HepG2 (cell line): ENCODE results near the gene MT1F. TPM values are rescaled to one million over a fixed set of nuclear protein-coding genes. Genes with fewer than 3 reads are reported as not detected.

Experiments
- GATAD2A ChIP-seq: IDR thresholded peaks from 2 replicates; pipeline ENCODE4 v1.6.1; 2016
- KAT8 ChIP-seq: IDR thresholded peaks from 2 replicates; pipeline ENCODE4 v1.6.1; 2016; ENCODE audit warnings: missing genetic modification reagents, missing compliant biosample characterization
- MXD4 ChIP-seq: IDR thresholded peaks from 2 replicates; pipeline ENCODE4 v1.6.1; 2016; ENCODE audit warnings: mild to moderate bottlenecking, missing biosample characterization, missing genetic modification reagents
- PHF5A ChIP-seq: IDR thresholded peaks from one replicate; pipeline ENCODE4 v1.6.1; 2018; ENCODE audit warnings: low read depth, missing genetic modification reagents; ENCODE audit not compliant: unreplicated experiment
- PHF8 ChIP-seq: sonication (generic); formaldehyde crosslinking; IDR thresholded peaks from 2 replicates; pipeline ENCODE4 v1.5.0; 2020; ENCODE audit warnings: missing genetic modification reagents
- RNF2 ChIP-seq: fragments of 450-650 bp; conservative IDR thresholded peaks from 2 replicates; pipeline ENCODE4 v1.6.1; 2016; ENCODE audit warnings: low read depth
- SIX1 ChIP-seq: sonication (generic); formaldehyde crosslinking; IDR thresholded peaks from 2 replicates; pipeline ENCODE4 v1.4.0; 2020; ENCODE audit warnings: missing genetic modification reagents, borderline replicate concordance
- SMAD1 ChIP-seq: sonication (generic); formaldehyde crosslinking; IDR thresholded peaks from 2 replicates; pipeline ENCODE4 v1.4.0; 2020; ENCODE audit warnings: missing genetic modification reagents, low read depth, mild to moderate bottlenecking, borderline replicate concordance
- SSRP1 ChIP-seq: IDR thresholded peaks from 2 replicates; pipeline ENCODE4 v1.6.1; 2016; ENCODE audit warnings: control low read depth
- STAG1 ChIP-seq: sonication (generic); formaldehyde crosslinking; IDR thresholded peaks from 2 replicates; pipeline ENCODE4 v1.4.0; 2020; ENCODE audit warnings: missing genetic modification reagents
- STAT6 ChIP-seq: sonication (generic); formaldehyde crosslinking; IDR thresholded peaks from 2 replicates; pipeline ENCODE4 v1.4.0; 2020; ENCODE audit warnings: missing genetic modification reagents, mild to moderate bottlenecking, borderline replicate concordance
- TFDP1 ChIP-seq: IDR thresholded peaks from 2 replicates; pipeline ENCODE4 v1.6.1; 2016; ENCODE audit warnings: missing compliant biosample characterization, missing genetic modification reagents, borderline replicate concordance
- TGIF2 ChIP-seq: IDR thresholded peaks from 2 replicates; pipeline ENCODE4 v1.6.1; 2016; ENCODE audit warnings: control low read depth, missing compliant biosample characterization
- ZNF180 ChIP-seq: sonication (generic); formaldehyde crosslinking; IDR thresholded peaks from 2 replicates; pipeline ENCODE4 v1.4.0; 2020; ENCODE audit warnings: low read depth, missing genetic modification reagents, borderline replicate concordance
- ZNF317 ChIP-seq: sonication (generic); formaldehyde crosslinking; IDR thresholded peaks from 2 replicates; pipeline ENCODE4 v1.5.0; 2020; ENCODE audit warnings: mild to moderate bottlenecking, missing genetic modification reagents
- ZNF605 ChIP-seq: sonication (generic); formaldehyde crosslinking; IDR thresholded peaks from 2 replicates; pipeline ENCODE4 v1.8.0; 2022; ENCODE audit warnings: mild to moderate bottlenecking, missing genetic modification reagents
- ZNF747 ChIP-seq: sonication (generic); formaldehyde crosslinking; IDR thresholded peaks from 2 replicates; pipeline ENCODE4 v1.8.1; 2023; ENCODE audit warnings: missing genetic modification reagents, mild to moderate bottlenecking, borderline replicate concordance
- polyA plus RNA-seq, 8 experiments: library from polyadenylated mRNA; depleted of rRNA in 3 of 8; stranded (reverse) in 7 of 8; unstranded in 1 of 8; fragments of >200 nt; fragmentation: Illumina TruSeq in 4 of 8; extraction: Trizol in 4 of 8; gene quantifications; 2 replicates each; pipeline versions ENCODE4 v1.2.1 to v1.2.3, GENCODE V29; 2011 to 2016; ENCODE audit warnings: low read depth in 4 of 8, missing spikeins in 1 of 8, mixed read lengths in 1 of 8; ENCODE audit not compliant: insufficient read depth in 1 of 8
- total RNA-seq, 5 experiments: library from RNA; depleted of rRNA; stranded (reverse); fragments of >200 nt; fragmentation: Illumina TruSeq; extraction: Trizol; gene quantifications; 2 replicates each; pipeline ENCODE4 v1.2.3, GENCODE V29; 2016; ENCODE audit warnings: low read depth in 1 of 5
- TF ChIP-seq, protein P1 (sequence below): sonication (generic); formaldehyde crosslinking; IDR thresholded peaks from 2 replicates; pipeline ENCODE4 v1.8.1; 2023; ENCODE audit warnings: mild to moderate bottlenecking, inconsistent platforms, moderate library complexity, missing genetic modification reagents, borderline replicate concordance
- TF ChIP-seq, protein P2 (sequence below): sonication (generic); formaldehyde crosslinking; conservative IDR thresholded peaks from 2 replicates; pipeline ENCODE4 v1.4.0; 2020; ENCODE audit warnings: missing genetic modification reagents

Gene MT1F
- total and polyA plus RNA-seq, 2 of the 13 experiments (the other 11 are each of a cell fraction or from before 2014, with no cell fraction given): 1.9 to 169 TPM

- 0 out of 2 replicates have a peak, but pooled peaks have one; percentile 2 for TF ChIP-seq ZNF605
- no peak for TF ChIP-seq STAG1 (CRISPR knock-in tag)
- TF ChIP-seq SIX1 (CRISPR knock-in tag): no peak
- TF ChIP-seq MXD4 (CRISPR knock-in tag): peak; percentile 83; the same call in 1 of the 2 replicates
- peak; percentile 41; the same call in 1 of the 2 replicates for TF ChIP-seq TFDP1 (CRISPR knock-in tag)
- TF ChIP-seq ZNF180: peak; percentile 71; the same call in 1 of the 2 replicates
- no peak for TF ChIP-seq PHF5A (CRISPR knock-in tag)
- no peak for TF ChIP-seq STAT6 (CRISPR knock-in tag)
- TF ChIP-seq PHF8 (CRISPR knock-in tag): peak; percentile 78
- no peak for TF ChIP-seq TGIF2 (CRISPR knock-in tag)
- TF ChIP-seq KAT8 (CRISPR knock-in tag): peak; percentile 72
- TF ChIP-seq ZNF317: peak; percentile 83
- TF ChIP-seq SMAD1 (CRISPR knock-in tag): no peak
- peak; percentile 14; the same call in 1 of the 2 replicates for TF ChIP-seq GATAD2A (CRISPR knock-in tag)
- TF ChIP-seq SSRP1: no peak
- TF ChIP-seq ZNF747 (CRISPR knock-in tag): no peak
- peak; percentile 48; the same call in 1 of the 2 replicates for TF ChIP-seq RNF2
- TF ChIP-seq, protein P1, sequence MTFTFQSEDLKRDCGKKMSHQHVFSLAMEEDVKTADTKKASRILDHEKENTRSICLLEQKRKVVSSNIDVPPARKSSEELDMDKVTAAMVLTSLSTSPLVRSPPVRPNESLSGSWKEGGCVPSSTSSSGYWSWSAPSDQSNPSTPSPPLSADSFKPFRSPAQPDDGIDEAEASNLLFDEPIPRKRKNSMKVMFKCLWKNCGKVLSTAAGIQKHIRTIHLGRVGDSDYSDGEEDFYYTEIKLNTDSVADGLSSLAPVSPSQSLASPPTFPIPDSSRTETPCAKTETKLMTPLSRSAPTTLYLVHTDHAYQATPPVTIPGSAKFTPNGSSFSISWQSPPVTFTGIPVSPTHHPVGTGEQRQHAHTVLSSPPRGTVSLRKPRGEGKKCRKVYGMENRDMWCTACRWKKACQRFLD (CRISPR knock-in tag): peak; percentile 88; the same call in 1 of the 2 replicates
- TF ChIP-seq, protein P2, sequence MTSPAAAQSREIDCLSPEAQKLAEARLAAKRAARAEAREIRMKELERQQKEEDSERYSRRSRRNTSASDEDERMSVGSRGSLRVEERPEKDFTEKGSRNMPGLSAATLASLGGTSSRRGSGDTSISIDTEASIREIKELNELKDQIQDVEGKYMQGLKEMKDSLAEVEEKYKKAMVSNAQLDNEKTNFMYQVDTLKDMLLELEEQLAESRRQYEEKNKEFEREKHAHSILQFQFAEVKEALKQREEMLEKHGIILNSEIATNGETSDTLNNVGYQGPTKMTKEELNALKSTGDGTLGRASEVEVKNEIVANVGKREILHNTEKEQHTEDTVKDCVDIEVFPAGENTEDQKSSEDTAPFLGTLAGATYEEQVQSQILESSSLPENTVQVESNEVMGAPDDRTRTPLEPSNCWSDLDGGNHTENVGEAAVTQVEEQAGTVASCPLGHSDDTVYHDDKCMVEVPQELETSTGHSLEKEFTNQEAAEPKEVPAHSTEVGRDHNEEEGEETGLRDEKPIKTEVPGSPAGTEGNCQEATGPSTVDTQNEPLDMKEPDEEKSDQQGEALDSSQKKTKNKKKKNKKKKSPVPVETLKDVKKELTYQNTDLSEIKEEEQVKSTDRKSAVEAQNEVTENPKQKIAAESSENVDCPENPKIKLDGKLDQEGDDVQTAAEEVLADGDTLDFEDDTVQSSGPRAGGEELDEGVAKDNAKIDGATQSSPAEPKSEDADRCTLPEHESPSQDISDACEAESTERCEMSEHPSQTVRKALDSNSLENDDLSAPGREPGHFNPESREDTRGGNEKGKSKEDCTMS (CRISPR knock-in tag): 0 out of 2 replicates have a peak, but pooled peaks have one; percentile 13
These were observed 24.4 kb downstream of the MT1F start, which contains the start of gene MT1X (continued) for GRCh38 chr16:56681939-56682702.
